Smooth muscle cell (in vitro differentiated cells): ENCODE measurements around the gene IFT43. TPM values are rescaled to one million over a fixed set of nuclear protein-coding genes. Genes with fewer than 3 reads are reported as not detected.

Source experiments
- DNase-seq: peaks from one replicate; lab custom pipeline; 2025; ENCODE audit not compliant: unreplicated experiment; lab: John Stamatoyannopoulos, UW
- H2AFZ ChIP-seq: fragments of 200-600 bp; sonication (generic); 2 replicates; pipeline ENCODE4 v1.6.0; 2016; ENCODE audit warnings: antibody characterized with exemption, low read depth, mild to moderate bottlenecking
- H3F3A ChIP-seq: fragments of 200-600 bp; sonication (generic); 2 replicates; pipeline ENCODE4 v1.6.0; 2017; ENCODE audit warnings: antibody characterized with exemption, low read depth
- H3K27ac ChIP-seq: fragments of 200-600 bp; sonication (generic); 2 replicates; pipeline ENCODE4 v1.5.1; 2016; ENCODE audit warnings: low read depth, mild to moderate bottlenecking
- H3K27me3 ChIP-seq: fragments of 200-600 bp; sonication (generic); 2 replicates; pipeline ENCODE4 v1.6.1; 2016; ENCODE audit warnings: low read depth, mild to moderate bottlenecking
- H3K36me3 ChIP-seq: fragments of 200-600 bp; sonication (generic); 2 replicates; pipeline ENCODE4 v1.5.1; 2016; ENCODE audit warnings: low read depth
- H3K4me1 ChIP-seq: fragments of 200-600 bp; sonication (generic); 2 replicates; pipeline ENCODE4 v1.5.1; 2016; ENCODE audit warnings: low read depth
- H3K4me2 ChIP-seq: fragments of 200-600 bp; sonication (generic); 2 replicates; pipeline ENCODE4 v1.6.0; 2016; ENCODE audit warnings: mild to moderate bottlenecking
- H3K4me3 ChIP-seq: fragments of 200-600 bp; sonication (generic); 2 replicates; pipeline ENCODE4 v1.5.1; 2016; ENCODE audit warnings: mild to moderate bottlenecking
- H3K79me2 ChIP-seq: fragments of 200-600 bp; sonication (generic); 2 replicates; pipeline ENCODE4 v1.6.0; 2016; ENCODE audit warnings: low read depth, mild to moderate bottlenecking
- H3K9ac ChIP-seq: fragments of 200-600 bp; sonication (generic); 2 replicates; pipeline ENCODE4 v1.6.0; 2016; ENCODE audit warnings: low read depth
- H3K9me3 ChIP-seq: fragments of 200-600 bp; sonication (generic); replicated peaks from 2 replicates; pipeline ENCODE4 v1.5.1; 2016; ENCODE audit warnings: low read depth
- H4K20me1 ChIP-seq: fragments of 200-600 bp; sonication (generic); 2 replicates; pipeline ENCODE4 v1.6.0; 2016; ENCODE audit warnings: low read depth
- CTCF ChIP-seq: fragments of 200-600 bp; sonication (generic); IDR thresholded peaks from 2 replicates; pipeline ENCODE4 v1.5.1; 2017; ENCODE audit warnings: borderline replicate concordance, mild to moderate bottlenecking, antibody characterized with exemption; ENCODE audit not compliant: insufficient read depth, poor library complexity, severe bottlenecking
- WGBS: methylation state at CpG from one replicate; pipeline ENCODE4 v1.1.7; 2016; ENCODE audit warnings: low lambda C conversion rate; 5-methylcytosine and 5-hydroxymethylcytosine counted together
- polyA plus RNA-seq: library from polyadenylated mRNA; unstranded; fragments of >200 nt; fragmentation: Nextera tagmentation; extraction: Ambion mirVana; gene quantifications from 2 replicates; pipeline ENCODE4 v1.2.1, GENCODE V29; 2016
- total RNA-seq: library from RNA; depleted of rRNA; stranded (reverse); fragments of >200 nt; gene quantifications from 2 replicates; pipeline ENCODE4 v1.2.3, GENCODE V29; 2014

The IFT43 gene
- total and polyA plus RNA-seq, 2 experiments from 2014 or later = 46.9 to 63.0 TPM

- no peak for DNase-seq
- H3F3A ChIP-seq = peaks cover 7% of the 10 kb centered on the region
- no peaks in the 10 kb centered on the region for H3K9me3 ChIP-seq
- no peak overlapping the region for H3K4me3 ChIP-seq
- peaks cover 15% of the 10 kb centered on the region for H3K36me3 ChIP-seq
- no peak overlapping the region for H3K9ac ChIP-seq
- TF ChIP-seq CTCF = no peak
- no peak overlapping the region for H3K4me2 ChIP-seq
- H2AFZ ChIP-seq = no peak overlapping the region
- no peaks in the 10 kb centered on the region for H3K79me2 ChIP-seq
- H3K4me1 ChIP-seq = no peaks in the 10 kb centered on the region
- no peaks in the 10 kb centered on the region for H3K27me3 ChIP-seq
- 82% methylated on average over 6 of the region's 6 CpGs for WGBS
- H4K20me1 ChIP-seq = no peaks in the 10 kb centered on the region
- no peak overlapping the region for H3K27ac ChIP-seq
These were observed 25.3 kb upstream of the IFT43 start for GRCh38 chr14:75960231-75960630.

- Histone ChIP-seq H3K4me2 (no peak overlapping the region), H3K27me3 (no peaks in the 10 kb centered on the region), H2AFZ (no peak overlapping the region), H3K9ac (no peak overlapping the region), H3K4me1 (no peaks in the 10 kb centered on the region), H3K36me3 (peaks cover 24% of the 10 kb centered on the region), H3F3A (peaks cover under 1% of the 10 kb centered on the region), H3K79me2 (no peaks in the 10 kb centered on the region), H3K4me3 (no peak overlapping the region), H3K9me3 (no peaks in the 10 kb centered on the region), H3K27ac (no peak overlapping the region), H4K20me1 (no peaks in the 10 kb centered on the region)
- 91% methylated on average over 3 of the region's 3 CpGs for WGBS
- no peak for DNase-seq
- no peak for TF ChIP-seq CTCF
These were observed 23.9 kb upstream of the IFT43 start for GRCh38 chr14:75961662-75962061.

GRCh38 chr14:75967866-75968265 is 17.7 kb upstream of the IFT43 start:
- peaks cover 3% of the 10 kb centered on the region for H3K79me2 ChIP-seq
- H4K20me1 ChIP-seq = peaks cover 26% of the 10 kb centered on the region
- DNase-seq = no peak
- no peak overlapping the region for H3K9ac ChIP-seq
- H3K4me3 ChIP-seq = no peak overlapping the region
- TF ChIP-seq CTCF = no peak
- H3K9me3 ChIP-seq = no peaks in the 10 kb centered on the region
- H3F3A ChIP-seq = no peaks in the 10 kb centered on the region
- no peak overlapping the region for H2AFZ ChIP-seq
- H3K27me3 ChIP-seq = no peaks in the 10 kb centered on the region
- H3K4me2 ChIP-seq = no peak overlapping the region
- peaks cover 14% of the 10 kb centered on the region for H3K36me3 ChIP-seq
- H3K27ac ChIP-seq = no peak overlapping the region
- 100% methylated on average over 3 of the region's 3 CpGs for WGBS
- no peaks in the 10 kb centered on the region for H3K4me1 ChIP-seq

- peaks cover 13% of the 10 kb centered on the region for H3K36me3 ChIP-seq
- no peak overlapping the region for H3K4me2 ChIP-seq
- WGBS = 54% methylated on average over 4 of the region's 4 CpGs
These were observed 17.1 kb upstream of the IFT43 start for GRCh38 chr14:75968456-75968855.

More at GRCh38 chr14:75968456-75968855, 17.1 kb upstream of the IFT43 start:
- H3K4me3 ChIP-seq = no peak overlapping the region
- H3K9me3 ChIP-seq = no peaks in the 10 kb centered on the region
- no peak overlapping the region for H3K27ac ChIP-seq
- H3K79me2 ChIP-seq = peaks cover 3% of the 10 kb centered on the region
- peaks cover 32% of the 10 kb centered on the region for H4K20me1 ChIP-seq
- H3K9ac ChIP-seq = no peak overlapping the region
- H3K4me1 ChIP-seq = no peaks in the 10 kb centered on the region
- DNase-seq = no peak
- H2AFZ ChIP-seq = no peak overlapping the region
- H3F3A ChIP-seq = no peaks in the 10 kb centered on the region
- TF ChIP-seq CTCF = no peak
- no peaks in the 10 kb centered on the region for H3K27me3 ChIP-seq
